Endothelial cell of umbilical vein (primary cell): ENCODE measurements around the gene APC2. TPM values are rescaled to one million over a fixed set of nuclear protein-coding genes. Genes with fewer than 3 reads are reported as not detected.

Source experiments
- BruUV-seq: library from RNA; stranded (reverse); fragments of 400-500 nt; replicated peaks from 2 replicates; lab custom pipeline; 2021; lab: Mats Ljungman, UMichigan
- CTCF ChIA-PET: fragments of 300-600, 350-600 bp; sonication (Branson Sonifier 250); formaldehyde crosslinking; loops from one replicate; lab custom pipeline; 2021; ENCODE audit warnings: antibody characterized with exemption, inconsistent platforms; lab: Charles Lee
- POLR2A ChIA-PET: fragments of 300-600, 350-600 bp; sonication (Branson Sonifier 250); formaldehyde crosslinking; loops from one replicate; lab custom pipeline; 2021; ENCODE audit warnings: antibody characterized with exemption, inconsistent platforms; lab: Charles Lee
- DNase-seq: peaks from one replicate; pipeline ENCODE4 v3.0.0-alpha.2; 2011; ENCODE audit warnings: low read depth, low spot score
- FAIRE-seq: peaks from 2 replicates; lab custom pipeline; 2011; peaks lifted over from hg19 to GRCh38; lab: Jason Lieb, UNC
- H2AFZ ChIP-seq: 2 replicates; pipeline ENCODE4 v1.6.0; 2012; ENCODE audit warnings: low read depth, low read length, control low read depth, inconsistent platforms
- H3K27ac ChIP-seq: 2 replicates; pipeline ENCODE4 v1.5.1; 2011; ENCODE audit warnings: low read depth, mild to moderate bottlenecking, control low read depth, low read length, moderate library complexity; ENCODE audit not compliant: insufficient read depth
- H3K27me3 ChIP-seq, 2 experiments: 2 replicates each; pipeline versions ENCODE4 v1.6.0 to v1.6.1; 2011; ENCODE audit warnings: low read length in 2 of 2, mixed read lengths in 1 of 2; ENCODE audit not compliant: control insufficient read depth in 2 of 2, insufficient read depth in 2 of 2
- H3K36me3 ChIP-seq, 2 experiments: 2 replicates in 1 of 2; 3 replicates in 1 of 2; pipeline ENCODE4 v1.5.1; 2011; ENCODE audit warnings: low read length in 2 of 2, mild to moderate bottlenecking in 1 of 2, moderate library complexity in 1 of 2; ENCODE audit not compliant: control insufficient read depth in 2 of 2, insufficient read depth in 2 of 2; ENCODE audit errors: extremely low read depth in 1 of 2
- H3K4me1 ChIP-seq: 3 replicates; pipeline ENCODE4 v1.5.1; 2011; ENCODE audit warnings: mild to moderate bottlenecking, low read length; ENCODE audit not compliant: control insufficient read depth, insufficient read depth; ENCODE audit errors: extremely low read depth
- H3K4me2 ChIP-seq: 2 replicates; pipeline ENCODE4 v1.6.1; 2011; ENCODE audit warnings: low read length, control low read depth, mixed read lengths; ENCODE audit not compliant: insufficient read depth
- H3K4me3 ChIP-seq, 3 experiments: fragments of 200-600 bp in 1 of 3; sonication (generic), shearing (Covaris generic) in 1 of 3; replicated peaks in 1 of 3; 2 replicates each; pipeline ENCODE4 v1.5.1; 2011 to 2016; ENCODE audit warnings: control low read depth in 3 of 3, low read length in 3 of 3, mild to moderate bottlenecking in 2 of 3, inconsistent platforms in 1 of 3, low read depth in 1 of 3, moderate library complexity in 1 of 3; ENCODE audit not compliant: insufficient read depth in 1 of 3
- H3K79me2 ChIP-seq: 2 replicates; pipeline ENCODE4 v1.6.0; 2012; ENCODE audit warnings: low read length, inconsistent platforms; ENCODE audit not compliant: control insufficient read depth, insufficient read depth
- H3K9ac ChIP-seq: replicated peaks from 2 replicates; pipeline ENCODE3; 2011; ENCODE audit warnings: low read length, control low read depth; ENCODE audit not compliant: insufficient read depth; ENCODE audit errors: extremely low read depth
- H3K9me1 ChIP-seq: replicated peaks from 3 replicates; pipeline ENCODE4 v1.6.0; 2011; ENCODE audit warnings: mild to moderate bottlenecking, low read length; ENCODE audit not compliant: control insufficient read depth, insufficient read depth; ENCODE audit errors: extremely low read depth
- H3K9me3 ChIP-seq: replicated peaks from 2 replicates; pipeline ENCODE4 v1.5.1; 2012; ENCODE audit warnings: low read length, inconsistent platforms; ENCODE audit not compliant: control insufficient read depth, insufficient read depth
- H4K20me1 ChIP-seq: replicated peaks from 2 replicates; pipeline ENCODE3; 2011; ENCODE audit warnings: mild to moderate bottlenecking, low read length; ENCODE audit not compliant: control insufficient read depth, insufficient read depth; ENCODE audit errors: extremely low read depth
- EZH2 ChIP-seq: IDR thresholded peaks from 2 replicates; pipeline ENCODE4 v1.6.1; 2012; ENCODE audit warnings: borderline replicate concordance, low read depth, mild to moderate bottlenecking, moderate library complexity, low read length, inconsistent platforms; ENCODE audit not compliant: severe bottlenecking
- FOS ChIP-seq: IDR thresholded peaks from 2 replicates; pipeline ENCODE4 v1.6.1; 2011; ENCODE audit warnings: mild to moderate bottlenecking, low read length, moderate library complexity, borderline replicate concordance; ENCODE audit not compliant: insufficient read depth
- GATA2 ChIP-seq: IDR thresholded peaks from 2 replicates; pipeline ENCODE4 v1.7.0; 2011; ENCODE audit warnings: low read depth, mild to moderate bottlenecking, moderate library complexity, mixed read lengths, low read length; ENCODE audit not compliant: insufficient read length, insufficient read depth
- MAX ChIP-seq: IDR thresholded peaks from 2 replicates; pipeline ENCODE4 v1.6.1; 2011; ENCODE audit not compliant: insufficient read depth, insufficient read length
- MYC ChIP-seq: IDR thresholded peaks from one replicate; pipeline ENCODE4 v1.6.1; 2011; ENCODE audit warnings: mild to moderate bottlenecking, low read depth, low read length
- POLR2A ChIP-seq: IDR thresholded peaks from 2 replicates; pipeline ENCODE4 v1.6.1; 2012; ENCODE audit warnings: low read depth, mild to moderate bottlenecking, control low read depth, low read length
- POLR2AphosphoS5 ChIP-seq: IDR thresholded peaks from 2 replicates; pipeline ENCODE4 v1.6.1; 2012; ENCODE audit warnings: low read depth, mild to moderate bottlenecking, control low read depth, low read length, moderate library complexity; ENCODE audit not compliant: insufficient read depth
- dilution Hi-C: fragments of 300-500 bp; cut with MboI; formaldehyde crosslinking; loops from one replicate; pipeline ENCODE4 v1.15.0; 2019; ENCODE audit warnings: low sequenced_read_pairs; ENCODE audit not compliant: extremely low pct_ligation_motif_present
- intact Hi-C: fragments of 100-400 bp; cut with micrococcal nuclease; formaldehyde crosslinking; loops from one replicate; pipeline ENCODE4 v1.10.0; 2022
- polyA plus RNA-seq, 4 experiments: library from polyadenylated mRNA; depleted of rRNA in 3 of 4; stranded (reverse) in 3 of 4; unstranded in 1 of 4; fragments of >200 nt; gene quantifications; 2 replicates each; pipeline versions ENCODE4 v1.2.1 to v1.2.3, GENCODE V29; 2011 to 2012; ENCODE audit warnings: missing spikeins in 1 of 4
- total RNA-seq: library from RNA; stranded (reverse); gene quantifications from 2 replicates; pipeline ENCODE4 v1.2.3, GENCODE V29; 2021

APC2 gene
- total and polyA plus RNA-seq, 2 donors (not counting 3 experiments of a cell fraction or from before 2014, with no cell fraction given): 0.01 to 0.04 TPM

GRCh38 chr19:1467490-1468273 is 17.8 kb downstream of the APC2 start:
- ChIA-PET POLR2A (no interaction called here), CTCF (interaction anchor here (0.6 to 3.6 kb wide), 6 partner anchors 9 to 387 kb away, joined by 3 to 11 read pairs (median 6); partner anchors contain the start of gene REEP6)
- Histone ChIP-seq H3K9ac (no peak overlapping the region), H2AFZ (no peak overlapping the region), H3K79me2 (no peaks in the 10 kb centered on the region), H3K27ac (no peak overlapping the region), H3K9me1 (no peaks in the 10 kb centered on the region), H3K4me3 (no peak overlapping the region), H3K36me3 (no peaks in the 10 kb centered on the region), H3K4me1 (peaks cover 5% of the 10 kb centered on the region), H3K4me2 (no peak overlapping the region), H3K9me3 (no peaks in the 10 kb centered on the region), H4K20me1 (no peaks in the 10 kb centered on the region), H3K27me3 (peaks cover 42 to 76% of the 10 kb centered on the region in 2 experiments)
- TF ChIP-seq EZH2 (peak; percentile 76), MYC (no peak)
- BruUV-seq: no TSS peak
- no peak for DNase-seq
- dilution Hi-C loops (no loop called here), intact Hi-C loops (no loop called here)
- no peak for FAIRE-seq

- H3K9ac ChIP-seq: no peak overlapping the region
- no TSS peak for BruUV-seq
- no peaks in the 10 kb centered on the region for H3K9me3 ChIP-seq
- POLR2A ChIA-PET: no interaction called here
- intact Hi-C loops (no loop called here), dilution Hi-C loops (no loop called here)
- H3K4me2 ChIP-seq: no peak overlapping the region
- TF ChIP-seq MAX: no peak
- no peak for TF ChIP-seq POLR2A
- no peak for TF ChIP-seq MYC
- TF ChIP-seq GATA2: no peak
- TF ChIP-seq EZH2: peak; percentile 56
- TF ChIP-seq POLR2AphosphoS5: no peak
- no peak for TF ChIP-seq FOS
- H3K27ac ChIP-seq: no peak overlapping the region
- peaks cover 5% of the 10 kb centered on the region for H3K4me1 ChIP-seq
- DNase-seq (no peak), FAIRE-seq (no peak)
- H2AFZ ChIP-seq: no peak overlapping the region
- CTCF ChIA-PET: interaction anchor here (3.6 kb wide), 1 partner anchor 23 kb away, joined by 11 read pairs; no protein-coding TSS in a partner anchor
- H3K79me2 ChIP-seq: no peaks in the 10 kb centered on the region
- H3K9me1 ChIP-seq: no peaks in the 10 kb centered on the region
- no peaks in the 10 kb centered on the region for H4K20me1 ChIP-seq
- H3K36me3 ChIP-seq: no peaks in the 10 kb centered on the region
- no peak overlapping the region for H3K4me3 ChIP-seq
- peaks cover 44 to 81% of the 10 kb centered on the region in 2 experiments for H3K27me3 ChIP-seq
These were observed 18.4 kb downstream of the APC2 start for GRCh38 chr19:1468274-1468820.
